ENCODE data around the gene GJA4. TPM values are rescaled to one million over a fixed set of nuclear protein-coding genes. Genes with fewer than 3 reads are reported as not detected.

The GJA4 gene
- total RNA-seq, 1 experiment from 2014 or later = 1.4 TPM

GRCh38 chr1:34795916-34796315 is 3.1 kb downstream of the GJA4 start:
- H2BK12ac ChIP-seq (ENCODE audit: insufficient read length, low read depth, low read length) = no peak overlapping the region
- no peak for DNase-seq
- Mint-ChIP-seq H3K4me1 (peaks cover 17 to 19% of the 10 kb centered on the region in 2 experiments), H3K9me3 (no peaks in the 10 kb centered on the region; a peak in 1 of 5 replicates), H3K27me3 (ENCODE audit: low read depth) (peaks cover 33% of the 10 kb centered on the region), H3K36me3 (ENCODE audit: insufficient read depth in 1 of 3, low read depth in 3 of 3) (no peaks in the 10 kb centered on the region; a peak in 2 of 7 replicates), H3K27ac (no peak overlapping the region; a peak in 1 of 7 replicates), H3K4me3 (peak overlapping the region in 1 of 2 experiments; percentile 16; a peak in 2 of 5 replicates)
- H3K79me1 ChIP-seq (ENCODE audit: insufficient read depth, low read depth, low read length, poor library complexity, severe bottlenecking) = no peaks in the 10 kb centered on the region
- no peak overlapping the region for H3K14ac ChIP-seq (ENCODE audit: insufficient read depth, low read length)
- H3K23ac ChIP-seq (ENCODE audit: insufficient read length, low read depth, low read length) = no peak overlapping the region
- no peak overlapping the region for H2BK5ac ChIP-seq (ENCODE audit: insufficient read length, low read length)
- no peak overlapping the region for H3K56ac ChIP-seq (ENCODE audit: insufficient read length, low read depth, low read length)
- no peaks in the 10 kb centered on the region for H3K79me2 ChIP-seq (ENCODE audit: insufficient read depth, low read length)
- no peak overlapping the region for H2AK5ac ChIP-seq (ENCODE audit: insufficient read length, low read length)
- no peaks in the 10 kb centered on the region for H4K20me1 ChIP-seq (ENCODE audit: control insufficient read depth, insufficient read depth, insufficient read length)
- no peak overlapping the region for H3K27ac ChIP-seq (ENCODE audit: insufficient read length, low read depth, low read length)
- H2BK15ac ChIP-seq (ENCODE audit: low read depth, low read length) = no peak overlapping the region
- H3K9me3 ChIP-seq (ENCODE audit: control insufficient read depth, low read depth, low read length) = no peaks in the 10 kb centered on the region
- no peak overlapping the region for H2AFZ ChIP-seq (ENCODE audit: low read length)
- no peak overlapping the region for H3T11ph ChIP-seq (ENCODE audit: low read length)
- no peaks in the 10 kb centered on the region; the same call in 1 of the 2 replicates for H3K4me1 ChIP-seq (ENCODE audit: insufficient read depth, low read length)
- no CpG with 5 or more reads among the region's 6 CpGs for WGBS (ENCODE audit: extremely low coverage, insufficient read length, low lambda C conversion rate)
- no peak overlapping the region for H3K4ac ChIP-seq (ENCODE audit: low read depth, low read length)
- H4K5ac ChIP-seq (ENCODE audit: insufficient read length, low read depth, low read length) = no peak overlapping the region
- H3K9ac ChIP-seq (ENCODE audit: extremely low read depth, insufficient read length, low read length) = no peak overlapping the region
- no peaks in the 10 kb centered on the region; the same call in 1 of the 2 replicates for H3K27me3 ChIP-seq (ENCODE audit: insufficient read depth, low read length)
- no peak overlapping the region for H3K18ac ChIP-seq (ENCODE audit: insufficient read length, low read depth, low read length)
- no peak overlapping the region for H3K4me2 ChIP-seq (ENCODE audit: insufficient read depth, insufficient read length, low read length)
- H3K23me2 ChIP-seq (ENCODE audit: insufficient read length, low read depth, low read length, poor library complexity, severe bottlenecking) = no peaks in the 10 kb centered on the region
- H2BK20ac ChIP-seq (ENCODE audit: low read depth, low read length, poor library complexity, severe bottlenecking) = no peak overlapping the region
- H2BK120ac ChIP-seq (ENCODE audit: low read depth, low read length, poor library complexity, severe bottlenecking) = no peak overlapping the region
- H4K8ac ChIP-seq (replicated peaks; ENCODE audit: insufficient read length, low read depth, low read length) = no peak overlapping the region
- TF ChIP-seq CTCF (conservative IDR thresholded peaks at IDR 0.05) = no peak
- no peak overlapping the region for H4K91ac ChIP-seq (ENCODE audit: insufficient read length, low read depth, low read length)
